GM12865 (cell line): Measurements from ENCODE around the gene BTN1A1.

ENCODE experiments used
- DNase-seq: peaks from one replicate; pipeline ENCODE4 v3.0.0; 2010; ENCODE audit warnings: low read depth
- H3K4me3 ChIP-seq: 2 replicates; pipeline ENCODE4 v1.5.1; 2011; ENCODE audit warnings: mild to moderate bottlenecking, low read depth, low read length, control low read depth
- CTCF ChIP-seq: IDR thresholded peaks from 2 replicates; pipeline ENCODE4 v1.5.1; 2011; ENCODE audit warnings: low read length, control low read depth, low read depth, inconsistent platforms; ENCODE audit not compliant: insufficient read depth; ENCODE audit errors: missing control alignments

Gene BTN1A1

GRCh38 chr6:26534681-26535465 is 34.8 kb downstream of the BTN1A1 start:
- no peak for DNase-seq
- TF ChIP-seq CTCF, result no peak
- H3K4me3 ChIP-seq, result no peak overlapping the region

- peak overlapping the region; percentile 93 for H3K4me3 ChIP-seq
- TF ChIP-seq CTCF, result no peak
- DNase-seq, result peak; percentile 91
Measured at GRCh38 chr6:26536571-26537159, 36.6 kb downstream of the BTN1A1 start.

- no peak for TF ChIP-seq CTCF
- DNase-seq, result peak; percentile 97
- H3K4me3 ChIP-seq, result peak overlapping the region; percentile 93
Measured at GRCh38 chr6:26537160-26537845, 37.2 kb downstream of the BTN1A1 start.

- H3K4me3 ChIP-seq, result peak within 1 kb of the TSS; percentile 93
- peak; percentile 94 for DNase-seq
- no peak for TF ChIP-seq CTCF
Measured at GRCh38 chr6:26537846-26538571, 37.9 kb downstream of the BTN1A1 start, which contains the start of gene HMGN4. TSS of gene HMGN4 (plus strand) at chr6:26538366. CDS start at chr6:26545207, 6,841 bp downstream.

GRCh38 chr6:26538572-26538902 is 38.4 kb downstream of the BTN1A1 start:
- H3K4me3 ChIP-seq, result peak overlapping the region; percentile 93

More at GRCh38 chr6:26538572-26538902, 38.4 kb downstream of the BTN1A1 start:
- peak; percentile 37 for DNase-seq
- TF ChIP-seq CTCF, result no peak
